H9 (cell line): ENCODE measurements around the gene GRAMD1C. TPM values are rescaled to one million over a fixed set of nuclear protein-coding genes. Genes with fewer than 3 reads are reported as not detected.

Source experiments
- DNase-seq: peaks from one replicate; pipeline ENCODE4 v3.0.0-alpha.2; 2017
- H2AFZ ChIP-seq: one replicate; pipeline ENCODE4 v1.6.1; 2013; ENCODE audit warnings: mild to moderate bottlenecking, low read length, control low read depth, moderate library complexity
- H2AK5ac ChIP-seq: 2 replicates; pipeline ENCODE4 v1.6.1; 2013; ENCODE audit warnings: low read length, control low read depth, mixed read lengths; ENCODE audit not compliant: insufficient read length
- H2BK120ac ChIP-seq: one replicate; pipeline ENCODE4 v1.6.1; 2013; ENCODE audit warnings: low read depth, mild to moderate bottlenecking, low read length, control low read depth, inconsistent platforms; ENCODE audit not compliant: poor library complexity, severe bottlenecking
- H2BK12ac ChIP-seq: 2 replicates; pipeline ENCODE4 v1.6.1; 2013; ENCODE audit warnings: low read length, control low read depth, mixed read lengths, low read depth; ENCODE audit not compliant: insufficient read length
- H2BK15ac ChIP-seq: 2 replicates; pipeline ENCODE4 v1.6.1; 2013; ENCODE audit warnings: low read depth, low read length, control low read depth
- H2BK20ac ChIP-seq: one replicate; pipeline ENCODE4 v1.6.1; 2013; ENCODE audit warnings: low read depth, mild to moderate bottlenecking, low read length, control low read depth, inconsistent platforms; ENCODE audit not compliant: poor library complexity, severe bottlenecking
- H2BK5ac ChIP-seq: 2 replicates; pipeline ENCODE4 v1.6.1; 2013; ENCODE audit warnings: low read length, control low read depth, mixed read lengths; ENCODE audit not compliant: insufficient read length
- H3K14ac ChIP-seq: 2 replicates; pipeline ENCODE4 v1.6.1; 2013; ENCODE audit warnings: low read length, control low read depth; ENCODE audit not compliant: insufficient read depth
- H3K18ac ChIP-seq: 2 replicates; pipeline ENCODE4 v1.6.1; 2013; ENCODE audit warnings: low read depth, mild to moderate bottlenecking, mixed read lengths, low read length, control low read depth; ENCODE audit not compliant: insufficient read length
- H3K23ac ChIP-seq: 2 replicates; pipeline ENCODE4 v1.6.1; 2013; ENCODE audit warnings: low read length, control low read depth, mixed read lengths, low read depth; ENCODE audit not compliant: insufficient read length
- H3K23me2 ChIP-seq: 2 replicates; pipeline ENCODE4 v1.6.1; 2013; ENCODE audit warnings: low read depth, mild to moderate bottlenecking, mixed read lengths, low read length, control low read depth; ENCODE audit not compliant: insufficient read length, poor library complexity, severe bottlenecking
- H3K27ac ChIP-seq: 2 replicates; pipeline ENCODE4 v1.5.1; 2013; ENCODE audit warnings: low read length, control low read depth, mixed read lengths, low read depth; ENCODE audit not compliant: insufficient read length
- H3K27me3 ChIP-seq: 2 replicates; pipeline ENCODE4 v1.6.1; 2013; ENCODE audit warnings: low read length, control low read depth, inconsistent platforms; ENCODE audit not compliant: insufficient read depth
- H3K4ac ChIP-seq: 2 replicates; pipeline ENCODE4 v1.6.1; 2013; ENCODE audit warnings: low read depth, mild to moderate bottlenecking, control low read depth, inconsistent platforms, low read length, moderate library complexity
- H3K4me1 ChIP-seq: 2 replicates; pipeline ENCODE4 v1.6.1; 2013; ENCODE audit warnings: low read length, control low read depth, inconsistent platforms; ENCODE audit not compliant: insufficient read depth
- H3K4me2 ChIP-seq: 2 replicates; pipeline ENCODE4 v1.6.1; 2013; ENCODE audit warnings: low read length, control low read depth, mixed read lengths; ENCODE audit not compliant: insufficient read length, insufficient read depth
- H3K56ac ChIP-seq: 2 replicates; pipeline ENCODE4 v1.6.1; 2013; ENCODE audit warnings: low read depth, mild to moderate bottlenecking, mixed read lengths, low read length, control low read depth; ENCODE audit not compliant: insufficient read length
- H3K79me1 ChIP-seq: 2 replicates; pipeline ENCODE4 v1.6.1; 2013; ENCODE audit warnings: low read depth, mild to moderate bottlenecking, moderate library complexity, low read length, control low read depth, inconsistent platforms; ENCODE audit not compliant: insufficient read depth, poor library complexity, severe bottlenecking
- H3K79me2 ChIP-seq: 2 replicates; pipeline ENCODE4 v1.6.1; 2013; ENCODE audit warnings: low read length, control low read depth, inconsistent platforms; ENCODE audit not compliant: insufficient read depth
- H3K9ac ChIP-seq: 2 replicates; pipeline ENCODE4 v1.6.1; 2013; ENCODE audit warnings: low read length, control low read depth, mixed read lengths; ENCODE audit not compliant: insufficient read length; ENCODE audit errors: extremely low read depth
- H3K9me3 ChIP-seq: one replicate; pipeline ENCODE4 v1.6.1; 2013; ENCODE audit warnings: low read depth, low read length, inconsistent platforms; ENCODE audit not compliant: control insufficient read depth
- H3T11ph ChIP-seq: one replicate; pipeline ENCODE4 v1.6.1; 2013; ENCODE audit warnings: mild to moderate bottlenecking, low read length, control low read depth, inconsistent platforms
- H4K20me1 ChIP-seq: one replicate; pipeline ENCODE4 v1.6.1; 2013; ENCODE audit not compliant: control insufficient read depth, insufficient read length, insufficient read depth
- H4K5ac ChIP-seq: 2 replicates; pipeline ENCODE4 v1.6.1; 2013; ENCODE audit warnings: low read depth, mild to moderate bottlenecking, mixed read lengths, low read length, control low read depth; ENCODE audit not compliant: insufficient read length
- H4K8ac ChIP-seq: replicated peaks from 2 replicates; pipeline ENCODE4 v1.6.1; 2013; ENCODE audit warnings: low read length, control low read depth, mixed read lengths, low read depth; ENCODE audit not compliant: insufficient read length
- H4K91ac ChIP-seq: 2 replicates; pipeline ENCODE4 v1.6.1; 2013; ENCODE audit warnings: low read depth, mild to moderate bottlenecking, moderate library complexity, mixed read lengths, low read length, control low read depth; ENCODE audit not compliant: insufficient read length
- H3K27ac Mint-ChIP-seq, 3 experiments: 2 replicates in 2 of 3; 3 replicates in 1 of 3; pipeline ENCODE4 v1.8.0; 2020 to 2021; ENCODE audit warnings: mixed read lengths in 3 of 3, mild to moderate bottlenecking in 1 of 3, moderate library complexity in 1 of 3
- H3K27me3 Mint-ChIP-seq: 2 replicates; pipeline ENCODE4 v1.8.0; 2021; ENCODE audit warnings: low read depth, mild to moderate bottlenecking, moderate library complexity, mixed read lengths
- H3K36me3 Mint-ChIP-seq, 3 experiments: 2 replicates in 2 of 3; 3 replicates in 1 of 3; pipeline ENCODE4 v1.8.0; 2020 to 2021; ENCODE audit warnings: low read depth in 3 of 3, mixed read lengths in 3 of 3; ENCODE audit not compliant: insufficient read depth in 1 of 3
- H3K4me1 Mint-ChIP-seq, 2 experiments: 2 replicates each; pipeline ENCODE4 v1.8.0; 2020; ENCODE audit warnings: mixed read lengths in 2 of 2
- H3K4me3 Mint-ChIP-seq, 2 experiments: 2 replicates in 1 of 2; 3 replicates in 1 of 2; pipeline ENCODE4 v1.8.0; 2020 to 2021; ENCODE audit warnings: mild to moderate bottlenecking in 2 of 2, mixed read lengths in 2 of 2, moderate library complexity in 1 of 2
- H3K9me3 Mint-ChIP-seq, 2 experiments: 2 replicates in 1 of 2; 3 replicates in 1 of 2; pipeline ENCODE4 v1.8.0; 2020; ENCODE audit warnings: mild to moderate bottlenecking in 2 of 2, mixed read lengths in 2 of 2, moderate library complexity in 1 of 2
- WGBS: extraction: QIAGEN DNeasy Blood & Tissue Kit; methylation state at CpG from one replicate; pipeline ENCODE4 v1.1.7; 2013; ENCODE audit warnings: missing lambda C conversion rate, low lambda C conversion rate, mixed read lengths; ENCODE audit not compliant: insufficient read length; ENCODE audit errors: extremely low coverage; 5-methylcytosine and 5-hydroxymethylcytosine counted together
- total RNA-seq: library from RNA; stranded (reverse); gene quantifications from 2 replicates; pipeline ENCODE4 v1.2.1, GENCODE V29; 2021
- TF ChIP-seq, protein P1 (sequence below): fragments of 200-600 bp; sonication (generic); conservative IDR thresholded peaks from 3 replicates; pipeline ENCODE4 v1.8.0; 2021; ENCODE audit warnings: antibody characterized with exemption, mild to moderate bottlenecking

The GRAMD1C gene
- total RNA-seq, 1 experiment from 2014 or later = 1.8 TPM

- no peaks in the 10 kb centered on the region; the same call in 1 of the 2 replicates for H3K27me3 Mint-ChIP-seq
- H2BK20ac ChIP-seq = no peak overlapping the region
- no peak overlapping the region for H4K91ac ChIP-seq
- peaks cover 3 to 8% of the 10 kb centered on the region in 2 experiments; a peak in 2 of 4 replicates for H3K4me1 Mint-ChIP-seq
- no peak overlapping the region for H4K8ac ChIP-seq
- no peaks in the 10 kb centered on the region for H3K23me2 ChIP-seq
- H3K27me3 ChIP-seq = no peaks in the 10 kb centered on the region; the same call in 1 of the 2 replicates
- H3K36me3 Mint-ChIP-seq = peaks cover 0 to 5% (median 0%) of the 10 kb centered on the region in 3 experiments; a peak in 1 of 7 replicates
- H3K4me3 Mint-ChIP-seq = no peak overlapping the region
- no peak overlapping the region for H2BK120ac ChIP-seq
- no peaks in the 10 kb centered on the region for H4K20me1 ChIP-seq
- no peak overlapping the region for H3K56ac ChIP-seq
- TF ChIP-seq, protein P1, sequence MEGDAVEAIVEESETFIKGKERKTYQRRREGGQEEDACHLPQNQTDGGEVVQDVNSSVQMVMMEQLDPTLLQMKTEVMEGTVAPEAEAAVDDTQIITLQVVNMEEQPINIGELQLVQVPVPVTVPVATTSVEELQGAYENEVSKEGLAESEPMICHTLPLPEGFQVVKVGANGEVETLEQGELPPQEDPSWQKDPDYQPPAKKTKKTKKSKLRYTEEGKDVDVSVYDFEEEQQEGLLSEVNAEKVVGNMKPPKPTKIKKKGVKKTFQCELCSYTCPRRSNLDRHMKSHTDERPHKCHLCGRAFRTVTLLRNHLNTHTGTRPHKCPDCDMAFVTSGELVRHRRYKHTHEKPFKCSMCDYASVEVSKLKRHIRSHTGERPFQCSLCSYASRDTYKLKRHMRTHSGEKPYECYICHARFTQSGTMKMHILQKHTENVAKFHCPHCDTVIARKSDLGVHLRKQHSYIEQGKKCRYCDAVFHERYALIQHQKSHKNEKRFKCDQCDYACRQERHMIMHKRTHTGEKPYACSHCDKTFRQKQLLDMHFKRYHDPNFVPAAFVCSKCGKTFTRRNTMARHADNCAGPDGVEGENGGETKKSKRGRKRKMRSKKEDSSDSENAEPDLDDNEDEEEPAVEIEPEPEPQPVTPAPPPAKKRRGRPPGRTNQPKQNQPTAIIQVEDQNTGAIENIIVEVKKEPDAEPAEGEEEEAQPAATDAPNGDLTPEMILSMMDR = no peak
- no peaks in the 10 kb centered on the region for H3K4me1 ChIP-seq
- H3K9ac ChIP-seq = no peak overlapping the region
- WGBS = no CpG with 5 or more reads among the region's 3 CpGs
- H3K27ac ChIP-seq = no peak overlapping the region
- no peaks in the 10 kb centered on the region for H3K79me1 ChIP-seq
- H3K18ac ChIP-seq = no peak overlapping the region
- no peak overlapping the region for H3K23ac ChIP-seq
- H3K79me2 ChIP-seq = no peaks in the 10 kb centered on the region
- no peak overlapping the region for H2AK5ac ChIP-seq
- no peak overlapping the region for H2BK5ac ChIP-seq
- H3K14ac ChIP-seq = no peak overlapping the region
- H2BK15ac ChIP-seq = no peak overlapping the region
- no peak overlapping the region for H3T11ph ChIP-seq
- no peak overlapping the region for H2BK12ac ChIP-seq
- no peak overlapping the region for H3K27ac Mint-ChIP-seq
- no peak overlapping the region for H3K4me2 ChIP-seq
- H3K9me3 Mint-ChIP-seq = no peaks in the 10 kb centered on the region; a peak in 2 of 5 replicates
- H3K4ac ChIP-seq = no peak overlapping the region
- no peaks in the 10 kb centered on the region for H3K9me3 ChIP-seq
- no peak overlapping the region for H2AFZ ChIP-seq
- H4K5ac ChIP-seq = no peak overlapping the region
- no peak for DNase-seq
These were observed 145.0 kb downstream of the GRAMD1C start for GRCh38 chr3:113983544-113983943.
